Sigmoid colon (tissue), 4 donors: ENCODE data around the gene DDX25.

Experiments
- POLR2A ChIP-seq, 2 donors: fragments of 450-650 bp; IDR thresholded peaks; one replicate each; pipeline ENCODE4 v1.6.1; 2016; ENCODE audit warnings: antibody characterized with exemption in 2 of 2, mild to moderate bottlenecking in 2 of 2, moderate library complexity in 2 of 2
- POLR2AphosphoS5 ChIP-seq, 4 donors: sonication (generic); formaldehyde crosslinking; IDR thresholded peaks; one replicate each; pipeline ENCODE4 v1.6.1; 2017; ENCODE audit warnings: antibody characterized with exemption in 4 of 4
- TF ChIP-seq, protein P1 (sequence below), 4 experiments: fragments of 450-650 bp in 3 of 4; fragments of 200-600 bp in 1 of 4; IDR thresholded peaks; one replicate each; pipeline ENCODE4 v1.5.1; 2016 to 2019; ENCODE audit warnings: antibody characterized with exemption in 4 of 4, mild to moderate bottlenecking in 3 of 4, moderate library complexity in 2 of 4

GRCh38 chr11:125945011-125945796, 40.9 kb downstream of the DDX25 start:
- TF ChIP-seq POLR2A (IDR thresholded peaks at IDR 0.05) = no peak
- TF ChIP-seq, protein P1, sequence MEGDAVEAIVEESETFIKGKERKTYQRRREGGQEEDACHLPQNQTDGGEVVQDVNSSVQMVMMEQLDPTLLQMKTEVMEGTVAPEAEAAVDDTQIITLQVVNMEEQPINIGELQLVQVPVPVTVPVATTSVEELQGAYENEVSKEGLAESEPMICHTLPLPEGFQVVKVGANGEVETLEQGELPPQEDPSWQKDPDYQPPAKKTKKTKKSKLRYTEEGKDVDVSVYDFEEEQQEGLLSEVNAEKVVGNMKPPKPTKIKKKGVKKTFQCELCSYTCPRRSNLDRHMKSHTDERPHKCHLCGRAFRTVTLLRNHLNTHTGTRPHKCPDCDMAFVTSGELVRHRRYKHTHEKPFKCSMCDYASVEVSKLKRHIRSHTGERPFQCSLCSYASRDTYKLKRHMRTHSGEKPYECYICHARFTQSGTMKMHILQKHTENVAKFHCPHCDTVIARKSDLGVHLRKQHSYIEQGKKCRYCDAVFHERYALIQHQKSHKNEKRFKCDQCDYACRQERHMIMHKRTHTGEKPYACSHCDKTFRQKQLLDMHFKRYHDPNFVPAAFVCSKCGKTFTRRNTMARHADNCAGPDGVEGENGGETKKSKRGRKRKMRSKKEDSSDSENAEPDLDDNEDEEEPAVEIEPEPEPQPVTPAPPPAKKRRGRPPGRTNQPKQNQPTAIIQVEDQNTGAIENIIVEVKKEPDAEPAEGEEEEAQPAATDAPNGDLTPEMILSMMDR (IDR thresholded peaks at IDR 0.05) = no peak
- TF ChIP-seq POLR2AphosphoS5 (IDR thresholded peaks at IDR 0.05) = no peak
